Measurements from ENCODE around the gene GPR149.
A peak's percentile ranks its signal among the peaks of the same experiment; 100 is the strongest.

The GPR149 gene

GRCh38 chr3:154367221-154367620 lies 62.8 kb downstream of the GPR149 start:
- TF ChIP-seq EZH2 (IDR thresholded peaks at IDR 0.05) (no peak), FOXP2 (optimal IDR thresholded peaks at IDR 0.05; ENCODE audit: control extremely low read depth, extremely low read length, insufficient read depth) (no peak), POLR2AphosphoS5 (IDR thresholded peaks at IDR 0.05; ENCODE audit: borderline replicate concordance, low read depth, low read length) (no peak)
- no peak overlapping the region for H3K27ac ChIP-seq
- H3K36me3 ChIP-seq (ENCODE audit: insufficient read depth, low read length) = no peaks in the 10 kb centered on the region
- DNase-seq (ENCODE audit: low read depth, low spot score) = no peak
- H3K9me3 ChIP-seq (ENCODE audit: low read depth, low read length) = no peaks in the 10 kb centered on the region
- no peak overlapping the region for H3K4me3 ChIP-seq
- no peak overlapping the region for H3K9ac ChIP-seq (ENCODE audit: insufficient read length)

DNA sequence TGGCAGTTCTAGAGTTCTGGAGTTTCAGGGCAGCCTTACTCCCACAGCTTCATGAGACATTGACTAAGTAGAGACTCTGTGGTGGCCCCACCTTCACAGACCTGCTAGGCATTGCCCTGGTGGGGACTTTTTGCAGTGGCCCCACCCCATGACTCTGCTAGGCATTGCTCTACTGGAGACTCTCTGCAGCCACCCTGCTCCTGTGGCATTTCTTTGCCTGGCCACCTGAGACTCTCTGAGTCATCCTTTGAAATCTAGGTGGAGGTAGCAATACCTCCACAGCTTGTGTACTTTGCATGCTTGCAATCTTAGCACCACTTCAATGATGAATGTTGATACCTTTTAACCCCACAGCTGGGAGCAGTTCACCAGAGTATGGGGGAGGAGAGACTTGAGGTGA lies 65.1 kb downstream of the GPR149 start:
- Histone ChIP-seq H3K27ac (no peak overlapping the region), H3K4me3 (no peak overlapping the region), H3K9me3 (ENCODE audit: low read depth, low read length) (no peaks in the 10 kb centered on the region), H3K9ac (ENCODE audit: insufficient read length) (no peak overlapping the region), H3K36me3 (ENCODE audit: insufficient read depth, low read length) (no peaks in the 10 kb centered on the region)
- DNase-seq (ENCODE audit: low read depth, low spot score) = no peak
- TF ChIP-seq POLR2AphosphoS5 (IDR thresholded peaks at IDR 0.05; ENCODE audit: borderline replicate concordance, low read depth, low read length) (no peak), EZH2 (IDR thresholded peaks at IDR 0.05) (no peak), FOXP2 (optimal IDR thresholded peaks at IDR 0.05; ENCODE audit: control extremely low read depth, extremely low read length, insufficient read depth) (no peak)

DNA sequence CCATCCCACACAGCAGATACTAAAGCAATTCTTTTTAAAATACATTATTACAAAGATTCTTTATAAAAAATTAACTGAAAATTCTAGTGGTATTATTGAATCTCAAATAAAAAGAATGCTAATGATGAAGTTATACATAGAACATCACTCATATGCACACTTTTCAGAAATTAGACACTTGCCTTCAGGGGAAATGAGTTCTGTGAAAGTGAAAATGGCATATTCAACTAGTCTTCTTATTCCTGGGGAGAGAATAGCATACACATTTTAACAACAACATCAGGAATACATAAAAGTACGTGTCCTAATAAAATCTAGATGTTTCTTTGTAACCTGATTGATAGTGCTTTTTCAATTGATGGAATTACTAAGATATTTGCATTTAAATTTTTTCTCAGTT lies 68.9 kb downstream of the GPR149 start:
- Histone ChIP-seq H3K27ac (no peak overlapping the region), H3K9me3 (ENCODE audit: low read depth, low read length) (no peaks in the 10 kb centered on the region), H3K9ac (ENCODE audit: insufficient read length) (no peak overlapping the region), H3K4me3 (no peak overlapping the region), H3K36me3 (ENCODE audit: insufficient read depth, low read length) (no peaks in the 10 kb centered on the region)
- no peak for DNase-seq (ENCODE audit: low read depth, low spot score)
- TF ChIP-seq FOXP2 (optimal IDR thresholded peaks at IDR 0.05; ENCODE audit: control extremely low read depth, extremely low read length, insufficient read depth) (no peak), EZH2 (IDR thresholded peaks at IDR 0.05) (no peak), POLR2AphosphoS5 (IDR thresholded peaks at IDR 0.05; ENCODE audit: borderline replicate concordance, low read depth, low read length) (no peak)

DNA sequence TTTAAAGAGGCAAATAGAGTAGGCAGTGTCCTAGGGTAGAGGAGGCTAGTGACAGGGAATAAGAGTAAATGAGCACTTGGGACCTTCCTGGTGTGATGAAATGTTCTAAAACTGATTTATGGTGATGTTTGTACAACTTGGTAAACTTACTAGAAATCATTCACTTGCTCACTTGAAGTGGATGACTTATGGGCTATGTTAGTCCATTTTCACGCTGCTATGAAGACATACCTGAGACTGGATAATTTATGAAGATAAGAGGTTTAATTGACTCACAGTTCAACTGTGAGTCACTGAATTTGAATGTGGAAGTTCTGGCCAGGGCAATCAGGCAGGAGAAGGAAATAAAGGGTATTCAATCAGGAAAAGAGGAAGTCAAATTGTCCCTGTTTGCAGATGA lies 74.0 kb downstream of the GPR149 start:
- Histone ChIP-seq H3K27ac (no peak overlapping the region), H3K4me3 (no peak overlapping the region), H3K36me3 (ENCODE audit: insufficient read depth, low read length) (no peaks in the 10 kb centered on the region), H3K9me3 (ENCODE audit: low read depth, low read length) (no peaks in the 10 kb centered on the region), H3K9ac (ENCODE audit: insufficient read length) (no peak overlapping the region)
- no peak for DNase-seq (ENCODE audit: low read depth, low spot score)
- TF ChIP-seq FOXP2 (optimal IDR thresholded peaks at IDR 0.05; ENCODE audit: control extremely low read depth, extremely low read length, insufficient read depth) = no peak
- TF ChIP-seq EZH2 (IDR thresholded peaks at IDR 0.05) = no peak
- no peak for TF ChIP-seq POLR2AphosphoS5 (IDR thresholded peaks at IDR 0.05; ENCODE audit: borderline replicate concordance, low read depth, low read length)

- Histone ChIP-seq H3K36me3 (ENCODE audit: insufficient read depth, low read length) (no peaks in the 10 kb centered on the region), H3K27ac (no peak overlapping the region), H3K9me3 (ENCODE audit: low read depth, low read length) (no peaks in the 10 kb centered on the region), H3K9ac (ENCODE audit: insufficient read length) (no peak overlapping the region), H3K4me3 (no peak overlapping the region)
- DNase-seq (ENCODE audit: low read depth, low spot score) = no peak
- TF ChIP-seq FOXP2 (optimal IDR thresholded peaks at IDR 0.05; ENCODE audit: control extremely low read depth, extremely low read length, insufficient read depth) = no peak
- TF ChIP-seq EZH2 (IDR thresholded peaks at IDR 0.05) = no peak
- TF ChIP-seq POLR2AphosphoS5 (IDR thresholded peaks at IDR 0.05; ENCODE audit: borderline replicate concordance, low read depth, low read length) = no peak
These were observed 80.8 kb downstream of the GPR149 start for GRCh38 chr3:154349223-154349622.

DNA sequence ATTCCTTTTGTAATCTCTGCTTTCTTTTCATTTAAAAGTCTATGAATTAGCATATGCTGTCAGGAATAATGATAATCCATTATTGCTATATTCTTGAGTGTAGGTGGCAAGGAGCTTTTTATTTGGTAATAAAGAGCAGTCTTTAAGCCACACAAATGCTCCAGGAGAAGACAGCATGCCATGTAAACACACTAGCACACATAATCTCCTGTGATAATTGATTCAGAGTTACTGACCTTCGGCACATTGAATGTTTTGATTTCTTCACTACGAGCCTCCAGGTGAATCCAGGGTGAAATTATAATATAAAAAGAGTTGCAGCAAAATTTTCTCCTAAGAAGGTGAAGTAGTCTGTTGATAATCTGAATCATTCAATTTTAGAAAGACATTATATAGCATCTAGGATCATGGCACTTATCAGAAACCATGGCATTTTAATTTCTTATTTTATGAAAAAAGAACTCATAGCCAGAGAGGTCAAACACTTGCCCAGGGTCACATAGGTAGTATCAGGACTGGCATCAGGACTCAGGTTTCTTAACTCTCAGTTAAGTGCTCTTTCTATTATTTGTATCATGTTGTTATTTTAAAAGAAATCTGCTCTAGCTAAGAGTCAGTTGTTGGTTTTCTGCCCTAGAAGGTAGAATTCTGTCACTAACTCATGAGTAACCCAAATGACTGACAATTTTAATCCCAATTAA lies 84.4 kb downstream of the GPR149 start:
- Histone ChIP-seq H3K27ac (no peak overlapping the region), H3K9me3 (ENCODE audit: low read depth, low read length) (no peaks in the 10 kb centered on the region), H3K9ac (ENCODE audit: insufficient read length) (no peak overlapping the region), H3K36me3 (ENCODE audit: insufficient read depth, low read length) (no peaks in the 10 kb centered on the region), H3K4me3 (no peak overlapping the region)
- no peak for TF ChIP-seq FOXP2 (optimal IDR thresholded peaks at IDR 0.05; ENCODE audit: control extremely low read depth, extremely low read length, insufficient read depth)
- no peak for TF ChIP-seq EZH2 (IDR thresholded peaks at IDR 0.05)
- TF ChIP-seq POLR2AphosphoS5 (IDR thresholded peaks at IDR 0.05; ENCODE audit: borderline replicate concordance, low read depth, low read length) = no peak
- DNase-seq (ENCODE audit: low read depth, low spot score) = no peak

DNA sequence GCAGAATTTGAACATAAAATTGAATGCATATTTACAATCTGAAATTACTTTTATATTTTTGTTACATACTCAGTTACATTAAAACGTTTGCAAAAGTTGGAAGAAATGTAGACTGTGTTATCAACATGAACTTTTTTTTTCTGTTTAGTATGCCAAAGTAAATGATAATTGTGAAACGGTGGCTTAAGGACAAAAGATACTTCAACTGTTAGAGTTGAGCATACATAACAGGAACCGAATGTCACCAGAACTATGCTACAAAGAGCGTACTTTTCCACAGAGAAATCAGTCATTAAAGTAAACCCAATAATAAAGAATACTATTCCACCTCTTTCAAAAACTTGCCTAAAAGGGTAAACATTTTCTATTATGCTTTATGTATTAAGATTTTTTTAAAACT lies 91.4 kb downstream of the GPR149 start:
- Histone ChIP-seq H3K9ac (ENCODE audit: insufficient read length) (no peak overlapping the region), H3K9me3 (ENCODE audit: low read depth, low read length) (no peaks in the 10 kb centered on the region), H3K27ac (no peak overlapping the region), H3K36me3 (ENCODE audit: insufficient read depth, low read length) (no peaks in the 10 kb centered on the region), H3K4me3 (no peak overlapping the region)
- no peak for DNase-seq (ENCODE audit: low read depth, low spot score)
- no peak for TF ChIP-seq EZH2 (IDR thresholded peaks at IDR 0.05)
- TF ChIP-seq FOXP2 (optimal IDR thresholded peaks at IDR 0.05; ENCODE audit: control extremely low read depth, extremely low read length, insufficient read depth) = no peak
- TF ChIP-seq POLR2AphosphoS5 (IDR thresholded peaks at IDR 0.05; ENCODE audit: borderline replicate concordance, low read depth, low read length) = no peak

- no peak overlapping the region for H3K27ac ChIP-seq
- no peak overlapping the region for H3K9ac ChIP-seq (ENCODE audit: insufficient read length)
- H3K36me3 ChIP-seq (ENCODE audit: insufficient read depth, low read length) = no peaks in the 10 kb centered on the region
- no peak for DNase-seq (ENCODE audit: low read depth, low spot score)
- TF ChIP-seq FOXP2 (optimal IDR thresholded peaks at IDR 0.05; ENCODE audit: control extremely low read depth, extremely low read length, insufficient read depth) (no peak), POLR2AphosphoS5 (IDR thresholded peaks at IDR 0.05; ENCODE audit: borderline replicate concordance, low read depth, low read length) (no peak), EZH2 (IDR thresholded peaks at IDR 0.05) (no peak)
- no peak overlapping the region for H3K4me3 ChIP-seq
- no peaks in the 10 kb centered on the region for H3K9me3 ChIP-seq (ENCODE audit: low read depth, low read length)
These were observed 92.0 kb downstream of the GPR149 start for GRCh38 chr3:154338008-154338407.

DNA sequence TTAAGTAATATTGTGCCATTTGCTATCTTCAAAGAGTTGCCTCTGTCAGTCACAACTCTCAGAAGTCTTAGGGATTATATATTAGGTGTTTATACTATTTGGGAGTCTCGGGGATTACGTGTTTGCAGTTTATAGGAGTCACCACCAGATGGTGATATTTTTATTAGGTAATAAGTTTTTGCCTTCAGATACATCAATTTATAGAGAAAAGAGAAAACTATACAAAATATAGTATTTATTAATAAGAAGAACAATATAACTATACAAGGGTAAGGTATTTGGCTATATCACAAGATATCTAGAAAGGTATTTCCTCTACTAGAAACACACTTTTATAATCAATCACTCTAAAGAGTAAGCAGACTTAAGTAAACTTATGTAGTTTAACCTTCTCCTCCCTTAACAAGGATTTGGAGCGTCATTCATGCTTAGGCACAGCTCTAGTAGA lies 95.0 kb downstream of the GPR149 start:
- DNase-seq (ENCODE audit: low read depth, low spot score) = peak; percentile 55
- no peak overlapping the region for H3K27ac ChIP-seq
- TF ChIP-seq POLR2AphosphoS5 (IDR thresholded peaks at IDR 0.05; ENCODE audit: borderline replicate concordance, low read depth, low read length) (no peak), EZH2 (IDR thresholded peaks at IDR 0.05) (no peak)
- H3K4me3 ChIP-seq = no peak overlapping the region
- H3K36me3 ChIP-seq (ENCODE audit: insufficient read depth, low read length) = no peaks in the 10 kb centered on the region
- H3K9ac ChIP-seq (ENCODE audit: insufficient read length) = no peak overlapping the region
- no peaks in the 10 kb centered on the region for H3K9me3 ChIP-seq (ENCODE audit: low read depth, low read length)

All from SK-N-MC (cell line).